A549 (cell line): ENCODE results near the gene SLC6A6.

Source experiments
- CTCF ChIP-seq: fragments of >200 bp; sonication (Bioruptor Twin); formaldehyde crosslinking; IDR thresholded peaks from 3 replicates; pipeline ENCODE4 v1.5.1; 2016
- EP300 ChIP-seq, 2 experiments: fragments of >200 bp; sonication (Bioruptor Twin); formaldehyde crosslinking; IDR thresholded peaks; 2 replicates in 1 of 2; 3 replicates in 1 of 2; pipeline ENCODE4 v1.6.1; 2016 to 2017
- HDAC2 ChIP-seq: fragments of 200-600 bp; sonication (generic); IDR thresholded peaks from 2 replicates; pipeline ENCODE4 v1.6.1; 2016
- KDM1A ChIP-seq: fragments of 200-600 bp; sonication (generic); IDR thresholded peaks from 2 replicates; pipeline ENCODE4 v1.6.1; 2016; ENCODE audit warnings: low read depth, mild to moderate bottlenecking
- MAFK ChIP-seq: fragments of 450-650 bp; IDR thresholded peaks from 2 replicates; pipeline ENCODE4 v1.6.1; 2014; ENCODE audit not compliant: partially characterized antibody
- REST ChIP-seq: fragments of 200-600 bp; sonication (generic); IDR thresholded peaks from 2 replicates; pipeline ENCODE4 v1.6.1; 2016; ENCODE audit warnings: antibody characterized with exemption, mild to moderate bottlenecking, moderate library complexity
- RFX5 ChIP-seq: fragments of 450-650 bp; IDR thresholded peaks from 2 replicates; pipeline ENCODE4 v1.7.1; 2014; ENCODE audit warnings: antibody characterized with exemption, mild to moderate bottlenecking, moderate library complexity

GRCh38 chr3:14368885-14369284 is 33.5 kb upstream of the SLC6A6 start:
- no peak for TF ChIP-seq CTCF
- TF ChIP-seq HDAC2, result no peak
- TF ChIP-seq KDM1A, result no peak
- no peak for TF ChIP-seq RFX5
- no peak for TF ChIP-seq EP300 (IDR thresholded peaks at IDR 0.05)
- TF ChIP-seq MAFK, result no peak
- no peak for TF ChIP-seq REST
